GM21515 (cell line): ENCODE measurements around the gene MYO3B.
A peak's percentile ranks its signal among the peaks of the same experiment; 100 is the strongest.
"Not testable (repeated sequence)": the region's sequence is repeated elsewhere in the genome, so short reads cannot be mapped to it uniquely, and the experiment has no call there.

Experiments
- ATAC-seq: cut with Tn5 transposase; IDR thresholded peaks from one replicate; pipeline ENCODE4 v1.9.1; 2021; ENCODE audit not compliant: unreplicated experiment

MYO3B gene

GRCh38 chr2:170208967-170209366 is 31.0 kb downstream of the MYO3B start:
- no peak for ATAC-seq

GRCh38 chr2:170212625-170213280 is 34.8 kb downstream of the MYO3B start:
- ATAC-seq = no peak

DNA sequence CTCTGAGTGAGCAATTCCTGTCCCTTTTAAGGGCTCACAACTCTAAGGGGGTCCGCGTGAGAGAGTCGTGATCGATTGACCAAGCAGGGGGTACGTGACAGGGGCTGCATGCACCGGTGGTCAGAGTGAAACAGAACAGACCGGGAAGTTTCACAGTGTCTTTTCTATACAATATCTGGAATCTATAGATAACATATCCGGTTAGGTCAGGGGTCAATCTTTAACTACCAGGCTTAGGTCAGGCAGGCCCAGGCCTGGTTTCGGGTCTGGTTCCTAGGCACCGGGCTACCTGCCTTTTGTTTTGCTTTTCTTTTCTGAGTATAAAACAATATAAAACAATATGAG is 35.3 kb downstream of the MYO3B start:
- ATAC-seq = not testable (repeated sequence)

DNA sequence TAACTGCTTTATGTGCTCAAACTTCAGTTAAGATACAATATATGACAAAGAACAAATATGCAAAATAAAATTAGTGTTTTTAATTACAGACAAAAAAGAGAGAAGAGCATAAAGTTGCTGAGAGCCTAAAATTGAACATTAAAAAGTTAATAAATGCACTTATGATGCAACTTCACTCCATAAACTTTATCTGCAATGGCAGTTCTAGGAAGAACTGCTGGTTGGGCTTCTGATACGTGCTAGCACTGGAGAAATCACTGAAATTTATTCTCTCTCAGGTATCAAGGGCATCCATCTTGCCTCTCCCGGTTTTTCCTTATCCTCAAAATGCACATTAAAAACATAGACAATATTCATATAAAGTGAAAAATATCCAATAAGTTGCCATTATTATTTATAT is 35.7 kb downstream of the MYO3B start:
- ATAC-seq = no peak

- ATAC-seq = no peak
Measured at GRCh38 chr2:170214309-170214948, 36.5 kb downstream of the MYO3B start.

- ATAC-seq = no peak
Measured at GRCh38 chr2:170215021-170215420, 37.1 kb downstream of the MYO3B start.

GRCh38 chr2:170216428-170216827 is 38.5 kb downstream of the MYO3B start:
- ATAC-seq = no peak

GRCh38 chr2:170216981-170217380 is 39.0 kb downstream of the MYO3B start:
- no peak for ATAC-seq

- no peak for ATAC-seq
Measured at GRCh38 chr2:170217778-170218251, 39.9 kb downstream of the MYO3B start.

DNA sequence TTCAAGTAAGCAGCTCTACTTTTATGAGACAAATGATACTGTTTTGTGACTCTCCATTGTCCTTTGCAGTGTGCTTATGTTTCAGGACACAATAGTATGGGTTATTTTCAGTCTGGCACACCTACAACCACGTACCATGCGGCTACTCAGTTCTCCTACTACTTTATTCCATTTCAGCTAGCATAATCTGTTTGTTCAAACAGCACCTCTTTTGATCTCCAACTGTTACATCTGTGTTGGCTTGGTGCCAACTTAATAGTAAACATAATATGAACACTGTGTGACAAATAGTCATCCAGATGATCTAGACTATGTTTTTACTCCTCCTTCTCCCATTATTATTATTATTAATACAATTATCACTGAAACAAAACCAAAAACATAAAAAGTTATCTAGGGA is 40.5 kb downstream of the MYO3B start:
- ATAC-seq = no peak

DNA sequence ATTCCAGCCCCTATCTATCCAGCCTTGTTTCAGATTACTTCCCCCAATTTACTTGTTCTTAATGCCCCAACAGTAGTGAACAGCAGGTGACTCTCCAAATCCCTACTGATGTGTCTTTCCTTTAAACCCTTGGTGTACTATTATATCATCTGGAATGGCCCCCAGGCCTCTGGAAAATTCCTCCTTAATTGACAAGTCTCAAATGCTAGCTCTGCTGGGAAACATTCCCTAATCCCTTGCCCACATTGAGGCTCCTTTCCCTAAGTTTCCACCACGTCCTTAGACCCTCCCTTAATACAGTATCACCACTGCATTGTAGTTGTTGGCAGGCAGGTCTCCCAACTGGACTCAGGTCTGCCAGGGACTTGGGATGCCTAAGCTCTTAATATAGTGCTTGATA is 41.0 kb downstream of the MYO3B start:
- ATAC-seq = no peak

DNA sequence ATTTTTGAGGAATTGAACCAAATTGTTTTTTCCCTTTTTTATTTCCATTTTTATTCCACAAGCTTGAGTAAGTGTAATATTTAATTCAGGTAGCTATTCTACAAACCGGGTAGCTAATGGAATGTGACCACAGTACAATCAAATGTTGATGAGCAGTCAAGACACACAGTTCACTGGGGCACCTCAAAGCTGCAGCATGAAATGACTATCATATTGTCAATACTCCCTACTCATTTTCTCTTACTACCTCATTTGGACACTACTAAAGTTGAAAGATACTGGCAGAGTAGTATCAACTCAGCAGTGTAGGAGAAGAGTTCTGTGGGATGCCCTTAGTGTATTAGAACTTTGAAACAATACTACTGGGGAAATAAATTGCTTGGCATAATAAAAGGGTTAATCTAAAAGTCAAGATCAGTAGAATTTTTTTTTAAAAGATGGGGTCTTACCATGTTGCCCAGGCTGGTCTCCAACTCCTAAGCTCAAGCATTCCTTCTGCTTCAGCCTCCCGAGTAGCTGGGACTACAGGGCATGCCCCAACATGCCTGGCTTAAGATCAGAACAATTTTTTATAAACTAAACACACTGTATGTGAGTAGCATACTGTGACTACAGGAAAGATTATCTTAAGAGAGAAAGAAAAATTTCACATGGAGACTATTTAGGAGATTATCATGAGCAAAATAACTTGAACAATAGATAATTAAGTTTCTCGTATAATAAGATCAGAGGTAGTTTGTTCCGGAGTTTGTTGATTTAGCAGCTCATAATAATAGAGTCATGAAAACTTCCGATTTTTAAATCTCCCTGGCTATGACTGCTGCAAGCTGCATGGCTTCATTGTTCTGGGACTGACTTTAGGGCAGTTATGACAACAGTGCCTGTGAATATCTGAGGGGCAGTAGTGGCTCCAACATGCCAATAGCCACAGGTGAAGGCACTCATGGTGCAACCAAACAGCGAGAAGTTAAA is 43.7 kb downstream of the MYO3B start:
- ATAC-seq = no peak

GRCh38 chr2:170222298-170222697 is 44.4 kb downstream of the MYO3B start:
- no peak for ATAC-seq

GRCh38 chr2:170222842-170223241 is 44.9 kb downstream of the MYO3B start:
- no peak for ATAC-seq

DNA sequence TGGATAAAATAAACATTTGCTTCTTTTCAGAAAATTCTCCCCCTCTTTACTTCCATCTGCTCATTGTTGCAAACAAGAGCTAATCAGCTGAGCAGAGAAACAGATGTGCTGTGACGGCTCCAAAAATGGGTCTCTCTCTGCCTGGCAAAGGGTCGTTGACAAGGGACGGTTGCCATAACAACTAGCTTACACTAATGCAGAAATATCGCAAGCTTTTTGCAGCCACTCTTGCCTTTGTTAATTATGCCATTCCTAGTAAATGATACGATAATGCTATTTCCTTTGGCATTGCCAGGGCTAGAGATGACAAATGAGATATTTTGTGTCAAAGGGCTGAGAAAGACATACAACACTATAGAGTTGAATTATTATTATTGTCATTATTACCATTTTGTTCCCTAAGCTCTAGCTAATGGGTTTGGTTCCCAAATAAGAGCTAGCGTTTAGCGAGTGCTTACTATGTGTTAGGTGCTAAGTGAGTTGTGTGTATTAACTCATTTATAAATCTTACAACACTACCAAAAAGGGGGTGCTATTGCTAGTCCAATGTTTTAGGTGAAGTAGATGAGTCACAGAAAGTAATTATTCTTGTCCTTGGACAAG is 46.8 kb downstream of the MYO3B start:
- no peak for ATAC-seq

DNA sequence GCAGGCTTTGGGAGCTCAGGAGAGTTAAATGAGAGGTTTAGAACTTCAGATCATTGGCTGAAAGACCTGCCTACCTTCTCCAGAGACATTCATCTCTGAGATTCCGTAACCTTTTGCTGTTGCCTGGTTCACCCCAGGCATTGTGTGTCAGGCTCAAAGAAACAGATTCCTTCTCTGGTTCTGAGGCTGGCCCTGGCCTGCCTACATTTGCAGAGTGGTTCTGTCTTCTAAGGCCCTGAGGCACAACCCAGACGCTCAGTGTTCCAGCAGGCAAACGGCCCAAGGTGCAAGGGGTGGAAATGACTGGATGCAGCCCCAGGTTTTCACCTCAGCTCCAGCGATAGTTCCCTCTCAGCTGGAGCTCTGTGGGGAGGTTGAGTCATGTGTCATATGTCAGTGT is 48.3 kb downstream of the MYO3B start:
- ATAC-seq = no peak

DNA sequence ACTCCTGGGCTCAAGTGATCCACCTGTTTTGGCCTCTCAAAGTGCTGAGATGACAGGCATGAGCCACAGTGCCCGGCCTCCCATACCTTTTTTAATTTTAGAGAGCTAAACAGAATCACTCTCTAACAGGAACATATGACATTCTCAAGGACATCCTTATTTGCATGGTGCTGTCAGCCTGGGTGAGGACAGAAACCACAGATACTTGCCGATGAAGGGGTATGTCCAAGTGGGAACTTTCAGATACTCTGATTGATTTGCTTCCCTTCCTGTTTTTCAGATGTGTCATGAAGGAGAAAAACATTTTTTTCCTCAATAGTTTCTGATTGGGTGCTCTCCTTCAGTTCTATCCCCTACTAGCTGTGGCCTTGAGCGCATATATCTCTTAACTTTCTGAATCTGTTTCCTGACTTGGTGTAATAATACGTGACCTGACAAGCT is 49.6 kb downstream of the MYO3B start:
- ATAC-seq = peak; percentile 84

GRCh38 chr2:170227951-170228350 is 50.0 kb downstream of the MYO3B start:
- ATAC-seq = peak; percentile 12

GRCh38 chr2:170228429-170228828 is 50.5 kb downstream of the MYO3B start:
- no peak for ATAC-seq

DNA sequence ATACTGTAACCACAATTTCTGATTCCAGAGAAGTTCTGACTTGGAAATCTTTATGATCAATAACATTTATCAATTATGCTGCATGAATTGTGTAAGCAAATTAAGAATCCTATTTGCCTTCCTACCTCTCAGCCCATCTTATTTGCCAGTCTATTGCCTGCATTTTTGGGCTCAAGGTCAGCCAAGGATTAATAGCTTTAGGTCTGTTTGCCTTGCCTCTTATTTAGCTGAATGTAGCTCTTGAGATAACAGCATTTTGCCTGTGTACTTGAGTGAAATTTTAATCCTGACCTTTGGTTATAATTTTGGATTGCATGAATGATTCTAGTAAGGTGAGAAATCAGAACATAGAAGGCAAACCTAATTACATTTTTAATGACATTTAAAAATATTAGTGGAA is 51.2 kb downstream of the MYO3B start:
- no peak for ATAC-seq

DNA sequence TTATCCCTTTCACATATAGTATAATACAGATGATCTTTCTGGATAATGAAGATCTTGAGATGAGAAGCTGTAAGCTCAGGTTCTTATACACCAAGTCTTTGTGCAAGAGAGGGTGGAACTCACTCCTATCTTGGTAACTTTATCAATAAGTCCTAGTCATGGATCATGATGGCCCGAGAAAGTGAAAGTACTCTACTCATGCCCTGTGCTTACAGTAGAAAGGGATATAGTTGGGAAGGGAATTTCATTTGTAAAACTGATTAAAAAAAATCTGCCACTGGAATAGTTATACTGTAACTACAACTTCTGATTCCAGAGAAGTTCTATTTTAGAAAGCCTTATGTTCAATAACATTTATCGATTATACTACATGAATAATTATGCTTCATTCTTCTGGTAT is 51.8 kb downstream of the MYO3B start:
- no peak for ATAC-seq
